PFSK-1 (cell line): ENCODE measurements around the gene SULF2.

Experiments used
- FOXP2 ChIP-seq: optimal IDR thresholded peaks from 2 replicates; pipeline ENCODE3; 2011; ENCODE audit warnings: borderline replicate concordance, control low read depth, inconsistent platforms; ENCODE audit not compliant: insufficient read depth; ENCODE audit errors: extremely low read length, extremely low read depth
- POLR2AphosphoS5 ChIP-seq: IDR thresholded peaks from 2 replicates; pipeline ENCODE4 v1.6.1; 2012; ENCODE audit warnings: low read depth, mild to moderate bottlenecking, control low read depth, low read length, moderate library complexity
- SIN3A ChIP-seq: IDR thresholded peaks from 2 replicates; pipeline ENCODE4 v1.6.1; 2012; ENCODE audit warnings: mild to moderate bottlenecking, low read length, moderate library complexity, borderline replicate concordance; ENCODE audit not compliant: insufficient read depth
- TAF1 ChIP-seq: IDR thresholded peaks from 2 replicates; pipeline ENCODE4 v1.6.1; 2012; ENCODE audit warnings: low read length, control low read depth, borderline replicate concordance; ENCODE audit not compliant: insufficient read depth
- TF ChIP-seq, protein P1 (sequence below), 2 experiments: IDR thresholded peaks; 2 replicates each; pipeline versions ENCODE4 v1.6.1 to v1.8.0; 2011 to 2012; ENCODE audit warnings: low read depth in 2 of 2, low read length in 2 of 2, control low read depth in 1 of 2, inconsistent platforms in 1 of 2, mild to moderate bottlenecking in 1 of 2, moderate library complexity in 1 of 2; ENCODE audit not compliant: insufficient read depth in 1 of 2

The SULF2 gene

DNA sequence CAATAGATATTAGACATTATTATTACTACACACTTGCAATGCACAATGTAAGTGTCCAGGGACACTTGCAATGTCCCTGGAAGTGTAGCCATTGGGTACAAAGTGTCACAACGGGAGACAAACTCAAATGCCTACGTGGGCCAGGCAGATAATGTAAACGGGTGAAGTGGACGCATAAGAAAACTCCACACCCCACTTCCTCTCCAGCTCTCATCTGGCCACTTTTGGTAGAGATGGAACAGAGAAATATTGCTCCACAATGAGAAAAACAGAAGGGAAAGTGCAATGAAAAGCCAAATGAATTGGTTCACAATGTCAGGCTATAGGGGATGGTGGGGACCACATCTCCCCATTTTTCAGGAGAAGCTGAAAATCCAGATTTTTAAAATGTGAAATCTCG is 9.4 kb downstream of the SULF2 start:
- TF ChIP-seq FOXP2, result no peak
- TF ChIP-seq SIN3A, result no peak
- TF ChIP-seq POLR2AphosphoS5, result no peak
- no peak for TF ChIP-seq TAF1
- TF ChIP-seq, protein P1, sequence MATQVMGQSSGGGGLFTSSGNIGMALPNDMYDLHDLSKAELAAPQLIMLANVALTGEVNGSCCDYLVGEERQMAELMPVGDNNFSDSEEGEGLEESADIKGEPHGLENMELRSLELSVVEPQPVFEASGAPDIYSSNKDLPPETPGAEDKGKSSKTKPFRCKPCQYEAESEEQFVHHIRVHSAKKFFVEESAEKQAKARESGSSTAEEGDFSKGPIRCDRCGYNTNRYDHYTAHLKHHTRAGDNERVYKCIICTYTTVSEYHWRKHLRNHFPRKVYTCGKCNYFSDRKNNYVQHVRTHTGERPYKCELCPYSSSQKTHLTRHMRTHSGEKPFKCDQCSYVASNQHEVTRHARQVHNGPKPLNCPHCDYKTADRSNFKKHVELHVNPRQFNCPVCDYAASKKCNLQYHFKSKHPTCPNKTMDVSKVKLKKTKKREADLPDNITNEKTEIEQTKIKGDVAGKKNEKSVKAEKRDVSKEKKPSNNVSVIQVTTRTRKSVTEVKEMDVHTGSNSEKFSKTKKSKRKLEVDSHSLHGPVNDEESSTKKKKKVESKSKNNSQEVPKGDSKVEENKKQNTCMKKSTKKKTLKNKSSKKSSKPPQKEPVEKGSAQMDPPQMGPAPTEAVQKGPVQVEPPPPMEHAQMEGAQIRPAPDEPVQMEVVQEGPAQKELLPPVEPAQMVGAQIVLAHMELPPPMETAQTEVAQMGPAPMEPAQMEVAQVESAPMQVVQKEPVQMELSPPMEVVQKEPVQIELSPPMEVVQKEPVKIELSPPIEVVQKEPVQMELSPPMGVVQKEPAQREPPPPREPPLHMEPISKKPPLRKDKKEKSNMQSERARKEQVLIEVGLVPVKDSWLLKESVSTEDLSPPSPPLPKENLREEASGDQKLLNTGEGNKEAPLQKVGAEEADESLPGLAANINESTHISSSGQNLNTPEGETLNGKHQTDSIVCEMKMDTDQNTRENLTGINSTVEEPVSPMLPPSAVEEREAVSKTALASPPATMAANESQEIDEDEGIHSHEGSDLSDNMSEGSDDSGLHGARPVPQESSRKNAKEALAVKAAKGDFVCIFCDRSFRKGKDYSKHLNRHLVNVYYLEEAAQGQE (IDR thresholded peaks at IDR 0.05; ENCODE audit: insufficient read depth in 1 of 2, low read depth in 2 of 2, low read length in 2 of 2), result no peak

- TF ChIP-seq TAF1, result no peak
- TF ChIP-seq SIN3A, result no peak
- no peak for TF ChIP-seq FOXP2
- TF ChIP-seq, protein P1 (IDR thresholded peaks at IDR 0.05; ENCODE audit: insufficient read depth in 1 of 2, low read depth in 2 of 2, low read length in 2 of 2), result no peak
- no peak for TF ChIP-seq POLR2AphosphoS5
Measured at GRCh38 chr20:47775039-47775438, 10.2 kb downstream of the SULF2 start.

DNA sequence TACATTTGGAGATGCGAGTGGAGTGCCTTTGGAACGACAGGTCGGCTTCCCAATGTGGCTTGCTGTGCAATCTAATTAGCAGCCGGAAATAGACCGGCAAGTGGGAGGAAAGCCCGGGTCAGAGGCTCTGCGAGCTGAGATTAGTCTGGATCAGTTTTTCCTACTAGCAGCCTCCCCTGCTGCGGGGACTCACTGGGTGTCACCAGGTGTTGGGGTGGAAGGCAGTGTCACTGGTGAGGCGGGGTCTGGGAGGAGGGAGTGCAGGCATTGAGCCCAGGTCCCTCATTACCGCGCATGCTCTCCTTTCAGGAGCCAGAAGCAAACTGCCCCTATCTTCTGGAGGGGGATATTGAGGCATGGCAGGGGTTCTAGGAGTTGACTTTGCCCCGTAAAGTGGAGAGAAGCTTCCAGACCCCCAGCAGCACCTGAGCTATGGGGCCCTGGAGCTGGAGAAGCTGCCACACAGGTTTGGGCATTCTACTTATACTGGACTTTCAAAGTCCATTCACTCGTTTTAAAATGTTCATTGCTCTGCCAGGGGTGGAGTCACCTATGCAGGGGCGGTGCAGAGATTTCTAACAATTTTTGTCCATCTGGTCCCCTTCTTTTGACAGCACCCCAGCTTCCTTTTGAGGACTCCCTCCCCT is 11.0 kb downstream of the SULF2 start:
- TF ChIP-seq, protein P1 (IDR thresholded peaks at IDR 0.05; ENCODE audit: insufficient read depth in 1 of 2, low read depth in 2 of 2, low read length in 2 of 2), result no peak
- TF ChIP-seq SIN3A (no peak), TAF1 (no peak), FOXP2 (no peak), POLR2AphosphoS5 (no peak)

DNA sequence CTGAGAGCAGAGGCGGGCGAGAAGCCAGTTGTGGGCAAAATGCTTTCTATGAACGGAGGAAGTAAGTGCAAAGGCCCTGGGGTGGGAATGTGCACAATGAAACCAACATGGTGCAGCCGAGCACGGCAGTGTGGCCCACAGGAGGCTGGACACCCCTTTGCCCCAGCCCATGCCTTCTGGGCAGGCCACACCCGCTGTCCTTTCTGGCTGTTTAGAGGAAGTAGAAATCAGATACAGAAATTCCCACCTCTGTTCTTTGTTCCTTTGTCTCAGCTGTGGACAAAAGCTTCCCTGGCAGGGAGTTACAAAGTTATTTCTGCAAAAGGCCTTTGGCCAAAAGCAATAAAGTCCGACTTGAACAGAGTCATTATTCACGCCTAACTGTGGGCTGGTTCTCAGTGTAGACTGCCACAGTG is 11.9 kb downstream of the SULF2 start:
- no peak for TF ChIP-seq TAF1
- no peak for TF ChIP-seq SIN3A
- no peak for TF ChIP-seq POLR2AphosphoS5
- no peak for TF ChIP-seq FOXP2
- TF ChIP-seq, protein P1 (IDR thresholded peaks at IDR 0.05; ENCODE audit: insufficient read depth in 1 of 2, low read depth in 2 of 2, low read length in 2 of 2), result no peak
